Measurements from ENCODE around the gene ZNF211.

ZNF211 gene

DNA sequence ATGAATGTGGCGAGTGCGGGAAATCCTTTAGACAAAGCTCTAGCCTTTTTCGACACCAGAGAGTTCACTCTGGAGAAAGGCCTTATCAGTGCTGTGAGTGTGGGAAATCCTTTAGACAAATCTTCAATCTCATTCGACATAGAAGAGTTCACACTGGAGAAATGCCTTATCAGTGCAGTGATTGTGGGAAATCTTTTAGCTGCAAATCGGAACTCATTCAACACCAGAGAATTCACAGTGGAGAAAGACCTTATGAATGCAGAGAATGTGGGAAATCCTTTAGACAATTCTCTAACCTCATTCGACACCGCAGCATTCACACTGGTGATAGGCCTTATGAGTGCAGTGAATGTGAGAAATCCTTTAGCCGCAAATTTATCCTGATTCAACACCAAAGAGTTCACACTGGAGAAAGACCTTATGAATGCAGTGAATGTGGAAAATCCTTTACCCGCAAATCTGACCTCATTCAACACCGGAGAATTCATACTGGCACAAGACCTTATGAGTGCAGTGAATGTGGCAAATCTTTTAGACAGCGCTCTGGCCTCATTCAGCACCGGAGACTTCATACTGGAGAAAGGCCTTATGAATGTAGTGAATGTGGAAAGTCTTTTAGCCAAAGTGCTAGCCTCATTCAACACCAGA lies 54.5 kb downstream of the ZNF211 start:
- 96 to 98% methylated on average over 3 to 6 of the region's 12 CpGs for WGBS, 2 experiments (ENCODE audit: insufficient coverage in 2 of 2)
- Histone ChIP-seq H3K36me3 (ENCODE audit: control insufficient read depth, insufficient read depth, low read length) (peaks cover 71% of the 10 kb centered on the region), H3K27ac (ENCODE audit: low read depth, low read length, severe bottlenecking) (no peak overlapping the region), H3K4me1 (ENCODE audit: control insufficient read depth, insufficient read depth, low read length, poor library complexity, severe bottlenecking) (peaks cover 3% of the 10 kb centered on the region), H3K4me3 (ENCODE audit: extremely low read depth, insufficient read depth, low read length, poor library complexity, severe bottlenecking) (no peak overlapping the region), H3K9me3 (ENCODE audit: control insufficient read depth, low read length) (peaks cover 66% of the 10 kb centered on the region)

DNA sequence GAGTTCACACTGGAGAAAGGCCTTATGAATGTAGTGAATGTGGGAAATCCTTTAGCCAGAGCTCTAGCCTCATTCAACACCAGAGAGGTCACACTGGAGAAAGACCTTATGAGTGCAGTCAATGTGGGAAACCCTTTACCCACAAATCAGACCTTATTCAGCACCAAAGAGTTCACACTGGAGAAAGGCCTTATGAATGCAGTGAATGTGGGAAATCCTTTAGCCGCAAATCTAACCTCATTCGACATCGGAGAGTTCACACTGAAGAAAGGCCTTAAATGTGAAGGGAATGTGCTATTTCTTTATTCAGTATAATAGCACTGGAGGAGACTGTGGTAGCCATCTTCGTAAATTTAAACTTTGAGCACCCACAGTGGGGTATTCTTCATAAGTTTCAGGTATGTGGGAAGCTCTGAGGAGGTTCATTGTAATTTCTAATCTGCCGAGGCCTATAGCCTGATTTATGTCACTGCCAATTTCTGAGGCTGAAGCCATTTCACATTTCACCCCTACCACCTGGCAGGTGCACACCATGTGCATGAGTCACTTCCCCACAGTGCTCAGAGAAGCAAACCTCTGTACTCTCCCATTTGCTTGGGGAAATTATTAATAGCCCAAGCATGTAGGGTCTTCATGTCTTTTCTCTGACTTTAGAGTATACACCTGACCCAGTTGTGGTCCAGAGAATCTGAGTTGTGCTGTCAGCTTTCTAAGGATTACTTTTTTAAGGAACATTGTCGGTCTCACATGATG lies 55.2 kb downstream of the ZNF211 start:
- peaks cover 68% of the 10 kb centered on the region for H3K36me3 ChIP-seq (ENCODE audit: control insufficient read depth, insufficient read depth, low read length)
- no peak overlapping the region for H3K27ac ChIP-seq (ENCODE audit: low read depth, low read length, severe bottlenecking)
- H3K4me1 ChIP-seq (ENCODE audit: control insufficient read depth, insufficient read depth, low read length, poor library complexity, severe bottlenecking): no peaks in the 10 kb centered on the region
- H3K4me3 ChIP-seq (ENCODE audit: extremely low read depth, insufficient read depth, low read length, poor library complexity, severe bottlenecking): no peak overlapping the region
- peaks cover 62% of the 10 kb centered on the region for H3K9me3 ChIP-seq (ENCODE audit: control insufficient read depth, low read length)
- WGBS, 2 experiments (ENCODE audit: insufficient coverage in 2 of 2): 89 to 98% methylated on average over 4 to 5 of the region's 6 CpGs

GRCh38 chr19:57689750-57690149 lies 56.8 kb downstream of the ZNF211 start:
- Histone ChIP-seq H3K27ac (ENCODE audit: low read depth, low read length, severe bottlenecking) (no peak overlapping the region), H3K4me1 (ENCODE audit: control insufficient read depth, insufficient read depth, low read length, poor library complexity, severe bottlenecking) (no peaks in the 10 kb centered on the region), H3K4me3 (ENCODE audit: extremely low read depth, insufficient read depth, low read length, poor library complexity, severe bottlenecking) (no peak overlapping the region), H3K9me3 (ENCODE audit: control insufficient read depth, low read length) (peaks cover 48% of the 10 kb centered on the region), H3K36me3 (ENCODE audit: control insufficient read depth, insufficient read depth, low read length) (peaks cover 66% of the 10 kb centered on the region)
- 100% methylated on average over 1 of the region's 3 CpGs for WGBS, 2 experiments (ENCODE audit: insufficient coverage in 2 of 2)

Data from mesodermal cell (in vitro differentiated cells).